SK-N-SH treated with all-trans-retinoic acid at 6 μM for 48 hours (cell line): Measurements from ENCODE around the gene ARL4D.

Source experiments
- ARNTL ChIP-seq: fragments of 450-650 bp; formaldehyde crosslinking; IDR thresholded peaks from 2 replicates; pipeline ENCODE4 v1.5.0; 2020; ENCODE audit warnings: low read depth, mild to moderate bottlenecking, moderate library complexity, borderline replicate concordance
- CSRNP3 ChIP-seq: fragments of 250-450 bp; sonication (Bioruptor Pico); IDR thresholded peaks from 2 replicates; pipeline ENCODE4 v1.5.1; 2021; ENCODE audit warnings: mild to moderate bottlenecking, moderate library complexity
- GLIS3 ChIP-seq: fragments of 250-450 bp; sonication (Bioruptor Pico); IDR thresholded peaks from 2 replicates; pipeline ENCODE4 v1.5.0; 2020; ENCODE audit warnings: mild to moderate bottlenecking, moderate library complexity
- ISL1 ChIP-seq: fragments of 250-450 bp; sonication (Bioruptor Pico); IDR thresholded peaks from 2 replicates; pipeline ENCODE4 v2.1.2; 2022; ENCODE audit warnings: mild to moderate bottlenecking, moderate library complexity
- OSR1 ChIP-seq: fragments of 250-450 bp; sonication (Bioruptor Pico); IDR thresholded peaks from 2 replicates; pipeline ENCODE4 v1.8.0; 2022; ENCODE audit warnings: moderate library complexity, mild to moderate bottlenecking, inconsistent platforms
- PATZ1 ChIP-seq: fragments of 250-450 bp; sonication (Bioruptor Pico); IDR thresholded peaks from 2 replicates; pipeline ENCODE4 v1.8.0; 2020; ENCODE audit warnings: mild to moderate bottlenecking, moderate library complexity, borderline replicate concordance
- POU6F1 ChIP-seq: fragments of 250-450 bp; sonication (Bioruptor Pico); IDR thresholded peaks from 2 replicates; pipeline ENCODE4 v1.8.0; 2021; ENCODE audit warnings: low read depth, mild to moderate bottlenecking, moderate library complexity, borderline replicate concordance
- PPARA ChIP-seq: fragments of 250-450 bp; sonication (Bioruptor Pico); IDR thresholded peaks from 2 replicates; pipeline ENCODE4 v1.5.0; 2020; ENCODE audit warnings: mild to moderate bottlenecking, borderline replicate concordance
- SNAI2 ChIP-seq: fragments of 250-450 bp; sonication (Bioruptor Pico); IDR thresholded peaks from 2 replicates; pipeline ENCODE4 v1.5.0; 2020; ENCODE audit warnings: mild to moderate bottlenecking, moderate library complexity
- TOX ChIP-seq: fragments of 250-450 bp; sonication (Bioruptor Pico); IDR thresholded peaks from 2 replicates; pipeline ENCODE4 v1.8.0; 2021; ENCODE audit warnings: mild to moderate bottlenecking, moderate library complexity, borderline replicate concordance
- ZFP3 ChIP-seq: fragments of 250-450 bp; sonication (Bioruptor Pico); IDR thresholded peaks from 2 replicates; pipeline ENCODE4 v1.5.0; 2020; ENCODE audit warnings: mild to moderate bottlenecking, moderate library complexity
- ZNF565 ChIP-seq: fragments of 450-650 bp; formaldehyde crosslinking; conservative IDR thresholded peaks from 2 replicates; pipeline ENCODE4 v1.5.0; 2020; ENCODE audit warnings: low read depth, mild to moderate bottlenecking, moderate library complexity
- ZNF70 ChIP-seq: fragments of 450-650 bp; formaldehyde crosslinking; IDR thresholded peaks from 2 replicates; pipeline ENCODE4 v1.5.0; 2020; ENCODE audit warnings: mild to moderate bottlenecking, moderate library complexity

- TF ChIP-seq SNAI2 (CRISPR knock-in tag) (no peak), PATZ1 (no peak), PPARA (CRISPR knock-in tag) (no peak), ZNF70 (CRISPR knock-in tag) (no peak), CSRNP3 (no peak), GLIS3 (CRISPR knock-in tag) (no peak), TOX (no peak), OSR1 (CRISPR knock-in tag) (no peak), ZFP3 (no peak), ISL1 (CRISPR knock-in tag) (no peak), ZNF565 (CRISPR knock-in tag) (no peak), POU6F1 (CRISPR knock-in tag) (no peak), ARNTL (CRISPR knock-in tag) (no peak)
These were observed 21.6 kb upstream of the ARL4D start for GRCh38 chr17:43377056-43377810.
